GM13977 (cell line): Measurements from ENCODE around the gene PLEKHG3.

ENCODE experiments used
- DNase-seq: peaks from one replicate; pipeline ENCODE4 v3.0.0; 2012; ENCODE audit warnings: low spot score
- CTCF ChIP-seq: IDR thresholded peaks from 2 replicates; pipeline ENCODE4 v1.5.1; 2012; ENCODE audit warnings: mild to moderate bottlenecking, control low read depth; ENCODE audit not compliant: insufficient read depth; ENCODE audit errors: extremely low read depth, missing control alignments
- in situ Hi-C: fragments of 300-500 bp; cut with MboI; formaldehyde crosslinking; loops from one replicate; pipeline ENCODE4 v1.12.0; 2022; ENCODE audit warnings: low sequenced_read_pairs, low pct_unique_long_range_greater_than_20kb, mixed read lengths, inconsistent platforms; ENCODE audit not compliant: unreplicated experiment

Gene PLEKHG3

DNA sequence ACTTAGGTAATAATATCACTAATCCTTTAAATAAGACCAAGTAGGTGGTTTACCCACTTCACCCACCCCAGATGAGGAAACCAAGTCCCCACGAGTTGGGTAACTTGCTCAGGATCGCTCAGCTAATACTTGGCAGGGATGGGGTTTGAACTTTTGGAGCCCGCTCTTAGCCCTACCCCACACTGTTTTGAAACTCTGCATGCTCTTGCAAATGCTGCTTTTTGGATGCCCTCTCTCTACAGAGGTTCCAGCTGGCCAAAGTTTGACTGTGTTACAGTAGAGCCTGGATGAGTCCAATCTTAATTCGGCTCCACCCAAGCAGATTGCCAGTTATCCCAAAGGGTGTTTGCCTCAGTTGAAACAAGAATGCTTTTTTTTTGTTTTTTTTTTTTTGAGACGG is 6.8 kb downstream of the PLEKHG3 start:
- no peak for DNase-seq
- no peak for TF ChIP-seq CTCF
- in situ Hi-C loops = no loop called here

DNA sequence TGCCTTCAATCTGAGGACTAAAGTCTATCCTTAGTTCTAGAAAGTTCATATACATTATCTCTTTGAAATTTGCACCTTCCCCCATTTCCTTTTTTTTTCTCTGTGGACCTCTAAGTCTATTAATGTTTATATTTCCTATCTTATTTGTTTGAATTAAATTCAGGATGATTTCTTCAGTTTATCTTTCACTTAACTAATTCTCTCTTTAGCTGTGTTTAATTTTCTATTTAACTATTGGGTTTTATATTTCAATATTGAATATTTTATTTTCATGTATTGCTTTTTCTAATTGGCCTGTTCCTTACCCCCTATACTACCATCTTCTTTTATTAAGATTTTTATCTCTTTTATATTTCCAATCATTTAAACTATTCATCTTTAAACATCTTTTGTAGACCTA is 9.5 kb downstream of the PLEKHG3 start:
- DNase-seq = no peak
- no peak for TF ChIP-seq CTCF
- in situ Hi-C loops = no loop called here

DNA sequence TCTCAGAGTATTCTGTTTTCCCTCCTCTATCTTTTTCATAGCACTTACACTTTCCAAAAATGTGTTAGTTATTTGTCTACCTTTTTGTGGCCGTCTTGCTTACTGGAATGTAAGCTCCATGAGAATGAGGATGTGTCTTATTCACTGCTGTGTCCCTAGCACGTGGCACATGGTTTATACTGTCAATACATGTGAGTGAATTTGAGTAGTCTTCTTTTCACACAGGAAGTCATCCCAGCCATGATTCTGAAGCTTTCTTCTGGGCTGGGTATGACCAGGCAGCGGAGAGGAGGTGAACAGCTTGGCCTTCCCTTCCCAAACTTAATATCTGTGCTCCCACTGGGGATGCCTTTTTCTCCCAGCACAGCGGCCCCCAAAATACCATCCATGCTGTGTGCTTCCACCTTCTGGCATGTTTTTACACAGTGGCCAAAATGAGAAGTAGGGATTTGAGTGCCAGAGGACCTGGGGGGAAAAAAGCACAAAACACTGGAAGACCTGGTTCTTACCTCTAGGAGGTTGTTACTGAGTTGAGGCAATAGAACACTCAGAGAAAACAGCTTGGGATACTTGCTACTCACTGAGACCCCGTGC is 10.3 kb downstream of the PLEKHG3 start:
- no peak for DNase-seq
- in situ Hi-C loops = no loop called here
- TF ChIP-seq CTCF = no peak

DNA sequence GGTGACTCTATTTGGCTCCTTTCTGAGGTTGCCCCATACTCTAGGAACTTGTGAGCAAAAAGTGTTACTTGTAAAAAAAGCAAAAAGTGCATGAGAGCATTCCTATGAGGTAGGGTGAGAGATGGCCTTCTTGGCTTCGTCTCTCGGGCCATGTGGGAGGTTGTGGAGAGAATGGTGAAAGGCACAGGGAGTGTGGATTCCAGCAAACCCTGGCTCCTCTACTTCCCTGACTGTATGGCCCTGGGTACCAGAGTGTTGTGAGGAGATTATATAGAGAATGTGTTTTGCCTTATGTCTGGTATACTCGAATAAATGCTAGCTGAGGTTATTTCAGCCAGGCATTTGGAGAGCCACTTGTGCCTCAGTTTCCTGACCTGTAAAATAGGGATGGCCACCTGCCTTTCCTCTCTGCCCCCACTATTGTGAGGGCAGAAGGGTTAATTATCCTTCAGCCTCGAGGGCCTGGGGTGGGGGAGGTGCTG is 11.0 kb downstream of the PLEKHG3 start:
- DNase-seq = no peak
- in situ Hi-C loops = no loop called here
- TF ChIP-seq CTCF = no peak

GRCh38 chr14:64715628-64716412 is 11.6 kb downstream of the PLEKHG3 start:
- TF ChIP-seq CTCF = no peak
- in situ Hi-C loops = no loop called here

GRCh38 chr14:64717870-64718269 is 13.6 kb downstream of the PLEKHG3 start:
- in situ Hi-C loops = no loop called here
- no peak for DNase-seq
- TF ChIP-seq CTCF = no peak

More at GRCh38 chr14:64715628-64716412, 11.6 kb downstream of the PLEKHG3 start:
- no peak for DNase-seq
